ENCODE measurements around the gene GALK2. TPM values are rescaled to one million over a fixed set of nuclear protein-coding genes. Genes with fewer than 3 reads are reported as not detected.

Gene GALK2
- total RNA-seq, 4 donors from 2014 or later, result 14.7 to 37.1 (median 24.0) TPM

DNA sequence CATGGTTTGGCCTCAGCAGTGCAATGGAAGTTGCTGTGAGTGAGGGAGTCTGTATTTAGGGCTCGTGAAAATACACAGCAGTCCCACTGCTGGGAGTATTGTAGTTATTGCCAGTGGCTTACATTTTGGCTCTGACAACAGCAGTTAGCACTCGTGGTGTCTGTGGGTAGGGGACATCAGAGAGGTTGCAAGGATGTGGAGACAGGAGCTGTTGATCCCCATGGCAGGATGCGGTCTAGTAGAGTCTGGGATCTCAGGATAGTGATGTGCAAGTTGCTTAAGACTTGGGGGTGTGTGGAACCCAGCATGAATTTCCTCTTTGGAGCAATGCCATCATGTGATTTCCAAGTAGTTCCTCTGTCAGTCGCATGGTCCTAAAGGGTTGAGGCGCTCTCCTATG is 59.9 kb downstream of the GALK2 start:
- TF ChIP-seq, protein P1, sequence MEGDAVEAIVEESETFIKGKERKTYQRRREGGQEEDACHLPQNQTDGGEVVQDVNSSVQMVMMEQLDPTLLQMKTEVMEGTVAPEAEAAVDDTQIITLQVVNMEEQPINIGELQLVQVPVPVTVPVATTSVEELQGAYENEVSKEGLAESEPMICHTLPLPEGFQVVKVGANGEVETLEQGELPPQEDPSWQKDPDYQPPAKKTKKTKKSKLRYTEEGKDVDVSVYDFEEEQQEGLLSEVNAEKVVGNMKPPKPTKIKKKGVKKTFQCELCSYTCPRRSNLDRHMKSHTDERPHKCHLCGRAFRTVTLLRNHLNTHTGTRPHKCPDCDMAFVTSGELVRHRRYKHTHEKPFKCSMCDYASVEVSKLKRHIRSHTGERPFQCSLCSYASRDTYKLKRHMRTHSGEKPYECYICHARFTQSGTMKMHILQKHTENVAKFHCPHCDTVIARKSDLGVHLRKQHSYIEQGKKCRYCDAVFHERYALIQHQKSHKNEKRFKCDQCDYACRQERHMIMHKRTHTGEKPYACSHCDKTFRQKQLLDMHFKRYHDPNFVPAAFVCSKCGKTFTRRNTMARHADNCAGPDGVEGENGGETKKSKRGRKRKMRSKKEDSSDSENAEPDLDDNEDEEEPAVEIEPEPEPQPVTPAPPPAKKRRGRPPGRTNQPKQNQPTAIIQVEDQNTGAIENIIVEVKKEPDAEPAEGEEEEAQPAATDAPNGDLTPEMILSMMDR (IDR thresholded peaks at IDR 0.05; ENCODE audit: low read depth), result no peak

- TF ChIP-seq, protein P1 (IDR thresholded peaks at IDR 0.05; ENCODE audit: low read depth), result no peak
These were observed 62.3 kb downstream of the GALK2 start for GRCh38 chr15:49232236-49232806.

DNA sequence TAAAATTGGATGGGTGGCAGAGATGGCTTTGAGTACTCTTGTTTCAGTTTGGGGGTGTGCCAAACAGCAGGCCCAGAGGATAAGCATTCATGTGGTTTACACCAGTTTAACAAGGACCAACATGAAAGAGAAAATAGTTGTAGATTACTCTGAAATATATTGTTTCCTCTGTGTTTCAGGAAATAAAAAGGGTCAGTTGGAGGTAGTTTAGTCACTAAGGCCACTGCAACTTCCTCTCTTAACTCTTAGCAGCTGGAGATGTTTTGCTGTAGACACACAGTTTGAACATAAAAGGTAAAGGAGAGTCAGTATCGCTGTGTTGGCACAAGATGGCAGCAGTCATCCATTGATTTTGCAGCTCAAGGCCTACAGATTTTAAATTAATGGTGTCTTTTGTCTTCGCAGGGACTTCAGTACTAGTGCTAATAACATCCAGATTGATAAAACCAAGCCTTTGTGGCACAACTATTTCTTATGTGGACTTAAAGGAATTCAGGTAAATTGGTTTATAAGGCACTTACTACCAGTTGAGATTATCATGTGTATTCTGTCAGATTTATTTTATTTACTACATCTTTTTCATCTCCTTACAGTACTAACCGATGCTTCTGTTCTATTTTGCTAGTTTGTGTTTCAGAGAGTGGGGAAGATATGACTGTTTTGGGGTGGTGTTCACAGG is 65.5 kb downstream of the GALK2 start:
- TF ChIP-seq, protein P1 (IDR thresholded peaks at IDR 0.05; ENCODE audit: low read depth), result no peak

- TF ChIP-seq, protein P1 (IDR thresholded peaks at IDR 0.05; ENCODE audit: low read depth), result no peak
These were observed 66.8 kb downstream of the GALK2 start for GRCh38 chr15:49236869-49237268.

- TF ChIP-seq, protein P1 (IDR thresholded peaks at IDR 0.05; ENCODE audit: low read depth), result no peak
These were observed 68.3 kb downstream of the GALK2 start for GRCh38 chr15:49238342-49238741.

DNA sequence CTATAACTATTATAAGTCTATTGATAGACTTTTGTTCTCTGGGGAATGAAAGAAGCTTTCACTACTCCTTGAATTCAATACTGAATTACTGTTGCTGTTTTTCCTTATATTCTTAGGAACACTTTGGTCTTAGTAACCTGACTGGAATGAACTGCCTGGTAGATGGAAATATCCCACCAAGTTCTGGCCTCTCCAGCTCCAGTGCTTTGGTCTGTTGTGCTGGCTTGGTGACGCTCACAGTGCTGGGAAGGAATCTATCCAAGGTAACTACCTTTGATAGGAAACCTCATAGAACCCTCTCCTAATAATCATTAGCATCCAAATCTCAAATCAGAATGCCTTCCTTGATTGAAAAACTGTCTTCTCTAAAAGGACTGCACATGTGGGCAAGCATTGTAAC is 69.1 kb downstream of the GALK2 start:
- TF ChIP-seq, protein P1 (IDR thresholded peaks at IDR 0.05; ENCODE audit: low read depth), result no peak

GRCh38 chr15:49242820-49243219 is 72.8 kb downstream of the GALK2 start:
- TF ChIP-seq, protein P1 (IDR thresholded peaks at IDR 0.05; ENCODE audit: low read depth), result no peak

Measured in subcutaneous adipose tissue (tissue), 4 donors.